ENCODE data around the gene BCAR3.
"Not testable (repeated sequence)": the region's sequence is repeated elsewhere in the genome, so short reads cannot be mapped to it uniquely, and the experiment has no call there.

The BCAR3 gene

GRCh38 chr1:93705892-93706500 lies 24.4 kb upstream of the BCAR3 start:
- DNase-seq (ENCODE audit: low read depth in 2 of 2): no peak

GRCh38 chr1:93704052-93704451 lies 22.4 kb upstream of the BCAR3 start:
- no peak for DNase-seq (ENCODE audit: low read depth in 2 of 2)

GRCh38 chr1:93703643-93704042 lies 22.0 kb upstream of the BCAR3 start:
- DNase-seq (ENCODE audit: low read depth in 2 of 2): no peak

- DNase-seq (ENCODE audit: low read depth in 2 of 2): no peak
These were observed 21.2 kb upstream of the BCAR3 start for GRCh38 chr1:93702828-93703183.

GRCh38 chr1:93702111-93702827 lies 20.6 kb upstream of the BCAR3 start:
- no peak for DNase-seq (ENCODE audit: low read depth in 2 of 2)

- no peak for DNase-seq (ENCODE audit: low read depth in 2 of 2)
These were observed 20.0 kb upstream of the BCAR3 start for GRCh38 chr1:93701629-93702028.

GRCh38 chr1:93700532-93701469 lies 19.2 kb upstream of the BCAR3 start:
- DNase-seq (ENCODE audit: low read depth in 2 of 2): no peak

GRCh38 chr1:93699503-93700168 lies 18.0 kb upstream of the BCAR3 start:
- DNase-seq (ENCODE audit: low read depth in 2 of 2): no peak

GRCh38 chr1:93699049-93699384 lies 17.4 kb upstream of the BCAR3 start:
- DNase-seq (ENCODE audit: low read depth in 2 of 2): no peak

GRCh38 chr1:93698329-93699048 lies 16.9 kb upstream of the BCAR3 start:
- DNase-seq (ENCODE audit: low read depth in 2 of 2): no peak

- DNase-seq (ENCODE audit: low read depth in 2 of 2): not testable (repeated sequence)
These were observed 15.9 kb upstream of the BCAR3 start for GRCh38 chr1:93697566-93697965.

GRCh38 chr1:93695411-93696005 lies 13.9 kb upstream of the BCAR3 start:
- DNase-seq (ENCODE audit: low read depth in 2 of 2): no peak

GRCh38 chr1:93694819-93695218 lies 13.2 kb upstream of the BCAR3 start:
- no peak for DNase-seq (ENCODE audit: low read depth in 2 of 2)

GRCh38 chr1:93694039-93694438 lies 12.4 kb upstream of the BCAR3 start:
- no peak for DNase-seq (ENCODE audit: low read depth in 2 of 2)

- no peak for DNase-seq (ENCODE audit: low read depth in 2 of 2)
These were observed 11.4 kb upstream of the BCAR3 start for GRCh38 chr1:93692983-93693591.

GRCh38 chr1:93692451-93692861 lies 10.8 kb upstream of the BCAR3 start:
- DNase-seq (ENCODE audit: low read depth in 2 of 2): no peak

GRCh38 chr1:93692026-93692425 lies 10.4 kb upstream of the BCAR3 start:
- DNase-seq (ENCODE audit: low read depth in 2 of 2): no peak

- DNase-seq (ENCODE audit: low read depth in 2 of 2): no peak
These were observed 9.5 kb upstream of the BCAR3 start for GRCh38 chr1:93690921-93691789.

GRCh38 chr1:93690341-93690740 lies 8.7 kb upstream of the BCAR3 start:
- no peak for DNase-seq (ENCODE audit: low read depth in 2 of 2)
